ENCODE data around the gene EOLA1.

Gene EOLA1

GRCh38 chrX:149504915-149505651 lies 35.7 kb upstream of the EOLA1 start, which contains the start of gene IDS:
Gene IDS, minus strand, starts transcription at chrX:149505306. Its CDS starts 169 bp downstream, at chrX:149505137.
- peaks cover 2 to 24% (median 13%) of the 10 kb centered on the region in 4 experiments for H3K36me3 ChIP-seq (ENCODE audit: control insufficient read depth in 4 of 4, insufficient read depth in 4 of 4, low read length in 3 of 4)
- CTCF ChIA-PET: interaction anchor here (0.9 to 2.9 kb wide), 7 partner anchors 8 to 435 kb away, joined by 3 to 12 read pairs (median 5); no protein-coding TSS in a partner anchor
- H3K9me3 ChIP-seq (ENCODE audit: control extremely low read depth in 1 of 5, control insufficient read depth in 4 of 5, insufficient read depth in 2 of 5, low read depth in 1 of 5, low read length in 4 of 5): no peaks in the 10 kb centered on the region
- peak within 1 kb of the TSS; percentile 90 to 96 for H3K27ac ChIP-seq (ENCODE audit: insufficient read depth in 1 of 2, low read depth in 1 of 2, low read length in 2 of 2, poor library complexity in 1 of 2, severe bottlenecking in 2 of 2)
- POLR2A ChIA-PET: interaction anchor here (0.9 to 1.8 kb wide), 5 partner anchors 9 to 36 kb away, joined by 3 to 13 read pairs (median 4); partner anchors contain the start of gene EOLA1
- 26% methylated on average over 40 of the region's 54 CpGs for WGBS (ENCODE audit: insufficient coverage)
- H3K27me3 ChIP-seq (replicated peaks in 2 of 5; ENCODE audit: control insufficient read depth in 4 of 5, insufficient read depth in 5 of 5, low read length in 4 of 5): peaks cover 0 to 6% (median 0%) of the 10 kb centered on the region in 5 experiments
- peak; percentile 87 to 93 (median 92) for DNase-seq
- H3K4me3 ChIP-seq (ENCODE audit: control insufficient read depth in 1 of 7, extremely low read depth in 1 of 7, insufficient read depth in 4 of 7, low read depth in 2 of 7, low read length in 6 of 7): peak within 1 kb of the TSS; percentile 39 to 92 (median 70)
- H3K4me1 ChIP-seq (ENCODE audit: control extremely low read depth in 1 of 4, control insufficient read depth in 4 of 4, insufficient read depth in 4 of 4, low read length in 3 of 4): peaks cover 5 to 40% (median 22%) of the 10 kb centered on the region in 4 experiments

- peaks cover 2 to 18% (median 11%) of the 10 kb centered on the region in 4 experiments for H3K36me3 ChIP-seq (ENCODE audit: control insufficient read depth in 4 of 4, insufficient read depth in 4 of 4, low read length in 3 of 4)
- peak overlapping the region in 1 of 2 experiments; percentile 96 for H3K27ac ChIP-seq (ENCODE audit: insufficient read depth in 1 of 2, low read depth in 1 of 2, low read length in 2 of 2, poor library complexity in 1 of 2, severe bottlenecking in 2 of 2)
- CTCF ChIA-PET: interaction anchor here (0.9 to 2.9 kb wide), 5 partner anchors 11 to 434 kb away, joined by 3 to 12 read pairs (median 5); no protein-coding TSS in a partner anchor
- peak overlapping the region in 5 of 7 experiments; percentile 10 to 92 (median 61) for H3K4me3 ChIP-seq (ENCODE audit: control insufficient read depth in 1 of 7, extremely low read depth in 1 of 7, insufficient read depth in 4 of 7, low read depth in 2 of 7, low read length in 6 of 7)
- peaks cover 0 to 6% (median 0%) of the 10 kb centered on the region in 5 experiments for H3K27me3 ChIP-seq (replicated peaks in 2 of 5; ENCODE audit: control insufficient read depth in 4 of 5, insufficient read depth in 5 of 5, low read length in 4 of 5)
- POLR2A ChIA-PET: interaction anchor here (0.9 to 1.8 kb wide), 5 partner anchors 8 to 35 kb away, joined by 3 to 13 read pairs (median 4); partner anchors contain the start of gene EOLA1
- 87% methylated on average over 6 of the region's 9 CpGs for WGBS (ENCODE audit: insufficient coverage)
- DNase-seq: no peak
- H3K9me3 ChIP-seq (ENCODE audit: control extremely low read depth in 1 of 5, control insufficient read depth in 4 of 5, insufficient read depth in 2 of 5, low read depth in 1 of 5, low read length in 4 of 5): no peaks in the 10 kb centered on the region
- peaks cover 5 to 44% (median 25%) of the 10 kb centered on the region in 4 experiments for H3K4me1 ChIP-seq (ENCODE audit: control extremely low read depth in 1 of 4, control insufficient read depth in 4 of 4, insufficient read depth in 4 of 4, low read length in 3 of 4)
Observed at GRCh38 chrX:149505671-149506070, 35.1 kb upstream of the EOLA1 start.

GRCh38 chrX:149506349-149506748 lies 34.5 kb upstream of the EOLA1 start:
- ChIA-PET POLR2A (no interaction called here), CTCF (interaction anchor here (2.4 to 2.9 kb wide), 2 partner anchors 12 to 33 kb away, joined by 5 to 10 read pairs; no protein-coding TSS in a partner anchor)
- no peak overlapping the region for H3K27ac ChIP-seq (ENCODE audit: insufficient read depth in 1 of 2, low read depth in 1 of 2, low read length in 2 of 2, poor library complexity in 1 of 2, severe bottlenecking in 2 of 2)
- no CpG with 5 or more reads among the region's 2 CpGs for WGBS (ENCODE audit: insufficient coverage)
- H3K9me3 ChIP-seq (ENCODE audit: control extremely low read depth in 1 of 5, control insufficient read depth in 4 of 5, insufficient read depth in 2 of 5, low read depth in 1 of 5, low read length in 4 of 5): no peaks in the 10 kb centered on the region
- peaks cover 0 to 6% (median 0%) of the 10 kb centered on the region in 5 experiments for H3K27me3 ChIP-seq (replicated peaks in 2 of 5; ENCODE audit: control insufficient read depth in 4 of 5, insufficient read depth in 5 of 5, low read length in 4 of 5)
- no peak overlapping the region for H3K4me3 ChIP-seq (ENCODE audit: control insufficient read depth in 1 of 7, extremely low read depth in 1 of 7, insufficient read depth in 4 of 7, low read depth in 2 of 7, low read length in 6 of 7)
- no peak for DNase-seq
- peaks cover 11 to 51% (median 32%) of the 10 kb centered on the region in 4 experiments for H3K4me1 ChIP-seq (ENCODE audit: control extremely low read depth in 1 of 4, control insufficient read depth in 4 of 4, insufficient read depth in 4 of 4, low read length in 3 of 4)
- peaks cover 2 to 11% (median 9%) of the 10 kb centered on the region in 4 experiments for H3K36me3 ChIP-seq (ENCODE audit: control insufficient read depth in 4 of 4, insufficient read depth in 4 of 4, low read length in 3 of 4)

GRCh38 chrX:149508467-149508866 lies 32.3 kb upstream of the EOLA1 start:
- no CpG with 5 or more reads among the region's 1 CpG for WGBS (ENCODE audit: insufficient coverage)
- POLR2A ChIA-PET: no interaction called here
- Histone ChIP-seq H3K9me3 (ENCODE audit: control extremely low read depth in 1 of 5, control insufficient read depth in 4 of 5, insufficient read depth in 2 of 5, low read depth in 1 of 5, low read length in 4 of 5) (no peaks in the 10 kb centered on the region), H3K27ac (ENCODE audit: insufficient read depth in 1 of 2, low read depth in 1 of 2, low read length in 2 of 2, poor library complexity in 1 of 2, severe bottlenecking in 2 of 2) (no peak overlapping the region), H3K4me1 (ENCODE audit: control extremely low read depth in 1 of 4, control insufficient read depth in 4 of 4, insufficient read depth in 4 of 4, low read length in 3 of 4) (peaks cover 21 to 58% (median 46%) of the 10 kb centered on the region in 4 experiments), H3K27me3 (replicated peaks in 2 of 5; ENCODE audit: control insufficient read depth in 4 of 5, insufficient read depth in 5 of 5, low read length in 4 of 5) (peaks cover 0 to 6% (median 0%) of the 10 kb centered on the region in 5 experiments), H3K36me3 (ENCODE audit: control insufficient read depth in 4 of 4, insufficient read depth in 4 of 4, low read length in 3 of 4) (no peaks in the 10 kb centered on the region), H3K4me3 (ENCODE audit: control insufficient read depth in 1 of 7, extremely low read depth in 1 of 7, insufficient read depth in 4 of 7, low read depth in 2 of 7, low read length in 6 of 7) (no peak overlapping the region)
- no peak for DNase-seq
- CTCF ChIA-PET: interaction anchor here (1.1 to 1.9 kb wide), 3 partner anchors 14 to 32 kb away, joined by 3 to 5 read pairs (median 4); partner anchors contain the start of gene EOLA1

- no peaks in the 10 kb centered on the region for H3K36me3 ChIP-seq (ENCODE audit: control insufficient read depth in 4 of 4, insufficient read depth in 4 of 4, low read length in 3 of 4)
- no peaks in the 10 kb centered on the region for H3K9me3 ChIP-seq (ENCODE audit: control extremely low read depth in 1 of 5, control insufficient read depth in 4 of 5, insufficient read depth in 2 of 5, low read depth in 1 of 5, low read length in 4 of 5)
- CTCF ChIA-PET: interaction anchor here (0.6 to 7.3 kb wide), 6 partner anchors 8 to 30 kb away, joined by 3 to 99 read pairs (median 4); partner anchors contain the start of gene EOLA1
- DNase-seq: peak; percentile 69 to 86 (median 85)
- peaks cover 21 to 67% (median 57%) of the 10 kb centered on the region in 4 experiments for H3K4me1 ChIP-seq (ENCODE audit: control extremely low read depth in 1 of 4, control insufficient read depth in 4 of 4, insufficient read depth in 4 of 4, low read length in 3 of 4)
- POLR2A ChIA-PET: interaction anchor here (1.0 to 1.3 kb wide), 2 partner anchors 14 to 17 kb away, joined by 4 to 8 read pairs; no protein-coding TSS in a partner anchor
- H3K4me3 ChIP-seq (ENCODE audit: control insufficient read depth in 1 of 7, extremely low read depth in 1 of 7, insufficient read depth in 4 of 7, low read depth in 2 of 7, low read length in 6 of 7): peak overlapping the region in 1 of 7 experiments; percentile 28
- WGBS (ENCODE audit: insufficient coverage): no CpG with 5 or more reads among the region's 4 CpGs
- H3K27me3 ChIP-seq (replicated peaks in 2 of 5; ENCODE audit: control insufficient read depth in 4 of 5, insufficient read depth in 5 of 5, low read length in 4 of 5): peaks cover 0 to 6% (median 0%) of the 10 kb centered on the region in 5 experiments
- no peak overlapping the region for H3K27ac ChIP-seq (ENCODE audit: insufficient read depth in 1 of 2, low read depth in 1 of 2, low read length in 2 of 2, poor library complexity in 1 of 2, severe bottlenecking in 2 of 2)
Observed at GRCh38 chrX:149510386-149510785, 30.4 kb upstream of the EOLA1 start.

DNA sequence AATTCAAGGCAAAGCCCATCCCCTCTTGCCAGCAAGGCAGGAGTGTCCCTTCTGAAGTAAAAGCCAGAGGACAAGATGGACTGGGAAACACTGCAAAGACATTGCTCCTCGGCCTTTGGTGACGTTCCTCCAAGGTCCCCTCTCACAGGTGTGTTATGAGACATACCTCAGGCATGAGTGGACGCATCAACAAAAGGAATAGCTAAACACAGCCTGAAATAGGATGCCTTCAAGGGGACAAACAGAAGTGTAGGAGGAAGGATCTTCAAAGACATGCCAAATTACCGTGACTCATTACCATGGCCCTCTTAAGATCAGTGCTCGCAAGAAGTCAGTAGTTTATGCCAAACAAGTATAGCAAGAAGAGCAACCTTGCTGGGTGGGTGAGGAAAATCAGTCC lies 29.7 kb upstream of the EOLA1 start:
- Histone ChIP-seq H3K4me3 (ENCODE audit: control insufficient read depth in 1 of 7, extremely low read depth in 1 of 7, insufficient read depth in 4 of 7, low read depth in 2 of 7, low read length in 6 of 7) (no peak overlapping the region), H3K27me3 (replicated peaks in 2 of 5; ENCODE audit: control insufficient read depth in 4 of 5, insufficient read depth in 5 of 5, low read length in 4 of 5) (peaks cover 0 to 6% (median 0%) of the 10 kb centered on the region in 5 experiments), H3K4me1 (ENCODE audit: control extremely low read depth in 1 of 4, control insufficient read depth in 4 of 4, insufficient read depth in 4 of 4, low read length in 3 of 4) (peaks cover 17 to 66% (median 58%) of the 10 kb centered on the region in 4 experiments), H3K9me3 (ENCODE audit: control extremely low read depth in 1 of 5, control insufficient read depth in 4 of 5, insufficient read depth in 2 of 5, low read depth in 1 of 5, low read length in 4 of 5) (no peaks in the 10 kb centered on the region), H3K36me3 (ENCODE audit: control insufficient read depth in 4 of 4, insufficient read depth in 4 of 4, low read length in 3 of 4) (no peaks in the 10 kb centered on the region), H3K27ac (ENCODE audit: insufficient read depth in 1 of 2, low read depth in 1 of 2, low read length in 2 of 2, poor library complexity in 1 of 2, severe bottlenecking in 2 of 2) (no peak overlapping the region)
- 86% methylated on average over 4 of the region's 5 CpGs for WGBS (ENCODE audit: insufficient coverage)
- DNase-seq: no peak
- ChIA-PET CTCF (interaction anchor here (0.6 to 7.3 kb wide), 5 partner anchors 10 to 29 kb away, joined by 3 to 99 read pairs (median 4); partner anchors contain the start of gene EOLA1), POLR2A (interaction anchor here (1.0 kb wide), 1 partner anchor 14 kb away, joined by 4 read pairs; no protein-coding TSS in a partner anchor)

Measured in common myeloid progenitor, CD34-positive (primary cell).